Body of pancreas (tissue), 4 donors: ENCODE results near the gene STYXL2. TPM values are rescaled to one million over a fixed set of nuclear protein-coding genes. Genes with fewer than 3 reads are reported as not detected.

Experiments used
- ATAC-seq: fragments of 150-250 bp; one replicate; pipeline ENCODE4 v1.9.1; 2016
- DNase-seq, 4 donors: peaks; one replicate each; pipeline ENCODE4 v3.0.0-alpha.2; 2019
- H3K27ac ChIP-seq, 4 donors: fragments of 200-600 bp; sonication (generic); 1 replicate in 3 of 4; 2 replicates in 1 of 4; pipeline versions ENCODE4 v1.5.1 to v1.6.1; 2016 to 2019; ENCODE audit warnings: mild to moderate bottlenecking in 1 of 4, mixed read lengths in 1 of 4, moderate library complexity in 1 of 4
- H3K27me3 ChIP-seq, 2 donors: fragments of 200-600 bp; sonication (generic); one replicate each; pipeline ENCODE4 v1.6.0; 2016; ENCODE audit warnings: mild to moderate bottlenecking in 1 of 2
- H3K36me3 ChIP-seq, 2 donors: fragments of 200-600 bp; sonication (generic); replicated peaks in 1 of 2; 2 replicates each; pipeline ENCODE4 v1.5.1; 2016; ENCODE audit warnings: low read depth in 2 of 2; ENCODE audit not compliant: insufficient read depth in 1 of 2
- H3K4me1 ChIP-seq: fragments of 200-600 bp; sonication (generic); one replicate; pipeline ENCODE4 v1.6.0; 2016
- H3K4me3 ChIP-seq, 2 donors: fragments of 200-600 bp; sonication (generic); 1 replicate in 1 of 2; 2 replicates in 1 of 2; pipeline ENCODE4 v1.5.1; 2016 to 2019
- H3K9me3 ChIP-seq, 3 donors: fragments of 200-600 bp; sonication (generic); 1 replicate in 2 of 3; 2 replicates in 1 of 3; pipeline ENCODE4 v1.5.1; 2016
- POLR2A ChIP-seq, 3 donors: fragments of 450-650 bp; IDR thresholded peaks; one replicate each; pipeline ENCODE4 v1.6.1; 2016; ENCODE audit warnings: antibody characterized with exemption in 3 of 3, mild to moderate bottlenecking in 2 of 3
- WGBS, 2 donors: methylation state at CpG; one replicate each; pipeline ENCODE4 v1.1.5; 2017; 5-methylcytosine and 5-hydroxymethylcytosine counted together
- intact Hi-C: fragments of 100-400 bp; cut with DNase I; formaldehyde crosslinking; loops from one replicate; pipeline ENCODE4 v1.15.1; 2023
- total RNA-seq, 2 donors: library from RNA; depleted of rRNA; stranded (reverse); fragments of >200 nt; gene quantifications; one replicate each; pipeline ENCODE4 v1.1.0, GENCODE V29; 2016
- TF ChIP-seq, protein P1 (sequence below), 7 experiments: fragments of 450-650 bp in 4 of 7; fragments of 200-600 bp in 3 of 7; sonication (generic) in 3 of 7; IDR thresholded peaks; one replicate each; pipeline ENCODE4 v1.5.1; 2016 to 2019; ENCODE audit warnings: antibody characterized with exemption in 7 of 7

Gene STYXL2
- total RNA-seq, 2 donors from 2014 or later: not detected

DNA sequence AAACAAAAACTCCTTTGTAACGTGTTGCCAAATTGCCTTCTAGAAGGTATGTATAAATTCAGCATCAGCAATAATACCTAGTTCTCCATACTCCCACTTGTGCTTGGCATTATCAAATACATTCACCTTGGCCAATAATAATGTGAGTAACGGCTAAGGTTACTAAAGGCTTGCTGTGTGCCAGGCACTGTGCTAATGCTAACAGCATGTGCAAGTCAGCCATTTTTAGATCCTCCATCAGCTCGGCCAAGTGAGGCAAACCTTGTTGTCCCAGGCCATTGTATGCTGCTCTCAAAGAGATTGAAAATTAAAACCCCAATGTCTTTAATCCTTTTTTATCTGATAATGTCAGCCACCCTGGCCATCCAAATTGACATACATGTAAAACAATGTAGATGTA lies 48.1 kb downstream of the STYXL2 start:
- WGBS, 2 donors: 69 to 75% methylated on average over 3 of the region's 3 CpGs
- Histone ChIP-seq H3K27me3 (no peaks in the 10 kb centered on the region), H3K27ac (no peak overlapping the region), H3K36me3 (no peaks in the 10 kb centered on the region), H3K4me1 (no peaks in the 10 kb centered on the region), H3K4me3 (no peak overlapping the region), H3K9me3 (no peaks in the 10 kb centered on the region)
- ATAC-seq (no peak), DNase-seq (no peak)
- intact Hi-C loops: no loop called here
- TF ChIP-seq POLR2A (IDR thresholded peaks at IDR 0.05): no peak
- TF ChIP-seq, protein P1, sequence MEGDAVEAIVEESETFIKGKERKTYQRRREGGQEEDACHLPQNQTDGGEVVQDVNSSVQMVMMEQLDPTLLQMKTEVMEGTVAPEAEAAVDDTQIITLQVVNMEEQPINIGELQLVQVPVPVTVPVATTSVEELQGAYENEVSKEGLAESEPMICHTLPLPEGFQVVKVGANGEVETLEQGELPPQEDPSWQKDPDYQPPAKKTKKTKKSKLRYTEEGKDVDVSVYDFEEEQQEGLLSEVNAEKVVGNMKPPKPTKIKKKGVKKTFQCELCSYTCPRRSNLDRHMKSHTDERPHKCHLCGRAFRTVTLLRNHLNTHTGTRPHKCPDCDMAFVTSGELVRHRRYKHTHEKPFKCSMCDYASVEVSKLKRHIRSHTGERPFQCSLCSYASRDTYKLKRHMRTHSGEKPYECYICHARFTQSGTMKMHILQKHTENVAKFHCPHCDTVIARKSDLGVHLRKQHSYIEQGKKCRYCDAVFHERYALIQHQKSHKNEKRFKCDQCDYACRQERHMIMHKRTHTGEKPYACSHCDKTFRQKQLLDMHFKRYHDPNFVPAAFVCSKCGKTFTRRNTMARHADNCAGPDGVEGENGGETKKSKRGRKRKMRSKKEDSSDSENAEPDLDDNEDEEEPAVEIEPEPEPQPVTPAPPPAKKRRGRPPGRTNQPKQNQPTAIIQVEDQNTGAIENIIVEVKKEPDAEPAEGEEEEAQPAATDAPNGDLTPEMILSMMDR (IDR thresholded peaks at IDR 0.05): no peak

Other genes with a start within 250 kb of the STYXL2 start
- gene TADA1, start 217.8 kb upstream of the STYXL2 start, total RNA-seq: 1 to 10 TPM in 1 of 2 donors, under 1 TPM in 1; 0.99 to 4.9 TPM
- gene ILDR2, start 118.5 kb upstream of the STYXL2 start, total RNA-seq: under 1 TPM; 0.52 to 0.66 TPM
- gene MAEL, start 104.8 kb upstream of the STYXL2 start, total RNA-seq: not detected
- 1 to 10 TPM in 1 of 2 donors, not detected in 1; 1.6 TPM for gene GPA33, start 3.7 kb upstream of the STYXL2 start, total RNA-seq
- gene POU2F1, start 126.8 kb downstream of the STYXL2 start, total RNA-seq: 10 to 100 TPM in 1 of 2 donors, 1 to 10 TPM in 1; 6.2 to 13.5 TPM